Stimulated activated CD4-positive, alpha-beta T cell treated with anti-CD3 and anti-CD28 coated beads, Interleukin-4, amount 100 ng/mL, for 48 hours (primary cell): Measurements from ENCODE around the gene SLC35F4.
"Not testable (repeated sequence)": the region's sequence is repeated elsewhere in the genome, so short reads cannot be mapped to it uniquely, and the experiment has no call there.

Experiments
- DNase-seq, 2 donors: peaks; one replicate each; pipeline ENCODE4 v3.0.0-alpha.2; 2020; ENCODE audit warnings: low read depth in 2 of 2

The SLC35F4 gene

GRCh38 chr14:57865403-57866198, at the start of gene SLC35F4:
Gene SLC35F4 (minus strand): TSS chr14:57866092.
- no peak for DNase-seq

GRCh38 chr14:57909626-57910025, 43.7 kb upstream of the SLC35F4 start:
- no peak for DNase-seq

- DNase-seq = no peak
These were observed 38.1 kb upstream of the SLC35F4 start for GRCh38 chr14:57903954-57904353.

GRCh38 chr14:57898837-57899572, 33.1 kb upstream of the SLC35F4 start:
- no peak for DNase-seq

- DNase-seq = no peak
These were observed 31.4 kb upstream of the SLC35F4 start for GRCh38 chr14:57897144-57897748.

- DNase-seq = no peak
These were observed 23.4 kb upstream of the SLC35F4 start for GRCh38 chr14:57889245-57889644.

GRCh38 chr14:57884175-57884574, 18.3 kb upstream of the SLC35F4 start:
- no peak for DNase-seq

- DNase-seq = no peak
These were observed 17.2 kb upstream of the SLC35F4 start for GRCh38 chr14:57883061-57883460.

- DNase-seq = no peak
These were observed 13.6 kb upstream of the SLC35F4 start for GRCh38 chr14:57879516-57879915.

GRCh38 chr14:57875985-57876384, 10.1 kb upstream of the SLC35F4 start:
- DNase-seq = no peak

- no peak for DNase-seq
These were observed 9.4 kb upstream of the SLC35F4 start for GRCh38 chr14:57875296-57875695.

GRCh38 chr14:57871459-57872080, 5.7 kb upstream of the SLC35F4 start:
- DNase-seq = no peak

- no peak for DNase-seq
These were observed 5.0 kb upstream of the SLC35F4 start for GRCh38 chr14:57870686-57871457.

- no peak for DNase-seq
These were observed 3.7 kb upstream of the SLC35F4 start for GRCh38 chr14:57869617-57870016.

- no peak for DNase-seq
These were observed 360 bp upstream of the SLC35F4 start for GRCh38 chr14:57866199-57866705.

- no peak for DNase-seq
These were observed 858 bp downstream of the SLC35F4 start for GRCh38 chr14:57865066-57865402.

GRCh38 chr14:57864659-57865058, 1.2 kb downstream of the SLC35F4 start:
- DNase-seq = no peak

- DNase-seq = no peak
These were observed 2.4 kb downstream of the SLC35F4 start for GRCh38 chr14:57863471-57863870.

- not testable (repeated sequence) for DNase-seq
These were observed 10.2 kb downstream of the SLC35F4 start for GRCh38 chr14:57855666-57856065.

- DNase-seq = no peak
These were observed 11.3 kb downstream of the SLC35F4 start for GRCh38 chr14:57854571-57854970.

- DNase-seq = no peak
These were observed 14.5 kb downstream of the SLC35F4 start for GRCh38 chr14:57851354-57851753.
